SK-N-DZ (cell line): ENCODE measurements around the gene DKK3.

Source experiments
- DNase-seq: peaks from one replicate; pipeline ENCODE4 v3.0.0-alpha.2; 2015; ENCODE audit warnings: low spot score

The DKK3 gene

GRCh38 chr11:11968511-11969280 lies 39.7 kb downstream of the DKK3 start:
- DNase-seq: peak; percentile 95

GRCh38 chr11:11967669-11968510 lies 40.5 kb downstream of the DKK3 start:
- DNase-seq: no peak

GRCh38 chr11:11966826-11967668 lies 41.4 kb downstream of the DKK3 start:
- DNase-seq: peak; percentile 85

GRCh38 chr11:11966354-11966741 lies 42.1 kb downstream of the DKK3 start:
- no peak for DNase-seq

- DNase-seq: no peak
These were observed 42.6 kb downstream of the DKK3 start for GRCh38 chr11:11965656-11966353.

GRCh38 chr11:11965192-11965591 lies 43.2 kb downstream of the DKK3 start:
- DNase-seq: no peak

- DNase-seq: no peak
These were observed 43.7 kb downstream of the DKK3 start for GRCh38 chr11:11964774-11965150.

- DNase-seq: no peak
These were observed 44.3 kb downstream of the DKK3 start for GRCh38 chr11:11963842-11964773.

- DNase-seq: no peak
These were observed 45.4 kb downstream of the DKK3 start for GRCh38 chr11:11963067-11963466.

- DNase-seq: no peak
These were observed 46.9 kb downstream of the DKK3 start for GRCh38 chr11:11961399-11962028.

- no peak for DNase-seq
These were observed 47.7 kb downstream of the DKK3 start for GRCh38 chr11:11960687-11961086.

GRCh38 chr11:11959601-11960000 lies 48.8 kb downstream of the DKK3 start:
- DNase-seq: no peak

GRCh38 chr11:11958403-11959231 lies 49.8 kb downstream of the DKK3 start:
- DNase-seq: no peak

- DNase-seq: no peak
These were observed 52.4 kb downstream of the DKK3 start for GRCh38 chr11:11956006-11956405.

- no peak for DNase-seq
These were observed 56.4 kb downstream of the DKK3 start for GRCh38 chr11:11952036-11952435.

GRCh38 chr11:11949482-11949881 lies 58.9 kb downstream of the DKK3 start:
- no peak for DNase-seq

GRCh38 chr11:11948242-11948947 lies 60.0 kb downstream of the DKK3 start:
- no peak for DNase-seq

GRCh38 chr11:11947825-11948224 lies 60.6 kb downstream of the DKK3 start:
- DNase-seq: no peak
